DMS53 treated with DMSO at 0.1 percent for 48 hours (cell line): Measurements from ENCODE around the gene AGBL5.
"Not testable (repeated sequence)": the region's sequence is repeated elsewhere in the genome, so short reads cannot be mapped to it uniquely, and the experiment has no call there.

Experiments used
- DNase-seq: peaks from one replicate; lab custom pipeline; 2025; ENCODE audit not compliant: unreplicated experiment; lab: John Stamatoyannopoulos, UW

AGBL5 gene

GRCh38 chr2:27089111-27089954 lies 37.9 kb downstream of the AGBL5 start:
- no peak for DNase-seq

DNA sequence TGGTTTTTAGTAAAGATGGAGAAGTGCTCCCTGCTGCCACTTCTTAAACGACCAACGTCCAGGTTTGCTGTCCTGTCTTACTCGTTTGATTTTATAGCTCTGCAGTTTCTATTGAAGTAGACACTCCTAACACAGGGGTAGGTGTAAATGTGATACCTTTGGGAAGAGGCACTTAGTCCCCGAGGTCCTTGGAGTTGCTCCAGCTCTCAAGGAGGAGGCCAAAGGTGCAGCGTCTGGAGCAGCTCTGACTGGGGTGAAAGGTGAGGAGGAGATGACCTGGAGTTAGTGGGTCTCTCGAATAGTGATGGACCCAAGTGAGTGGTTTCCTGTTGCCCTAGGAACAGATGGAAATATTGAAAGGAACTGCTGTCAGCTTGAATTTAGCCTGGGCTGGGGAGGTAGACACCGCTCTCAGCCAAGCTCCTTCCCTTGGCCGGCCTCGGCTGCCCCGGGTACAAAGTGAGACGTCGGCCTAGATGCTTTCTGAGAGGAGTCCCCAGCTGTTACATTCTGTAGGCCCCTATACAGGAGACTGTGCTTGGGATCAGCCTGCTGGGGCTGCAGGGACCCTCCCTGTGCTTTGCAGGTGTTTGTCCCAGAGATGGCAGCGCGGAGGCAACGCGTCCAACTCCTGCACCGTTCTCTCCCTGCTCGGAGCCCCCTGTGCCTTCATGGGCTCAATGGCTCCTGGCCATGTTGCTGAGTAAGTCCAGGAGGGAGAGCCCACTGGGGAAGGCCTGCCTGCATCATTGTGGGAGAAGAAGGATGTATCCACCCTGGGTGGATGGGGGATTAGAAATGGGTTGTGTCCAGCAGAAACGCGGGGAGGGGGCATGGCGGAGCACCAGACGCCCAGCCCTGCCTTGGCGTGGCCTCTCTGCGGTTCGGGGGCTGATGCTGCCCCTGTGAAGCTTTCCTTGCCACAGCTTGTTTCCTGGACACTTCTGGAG lies 40.6 kb downstream of the AGBL5 start:
- DNase-seq = no peak

DNA sequence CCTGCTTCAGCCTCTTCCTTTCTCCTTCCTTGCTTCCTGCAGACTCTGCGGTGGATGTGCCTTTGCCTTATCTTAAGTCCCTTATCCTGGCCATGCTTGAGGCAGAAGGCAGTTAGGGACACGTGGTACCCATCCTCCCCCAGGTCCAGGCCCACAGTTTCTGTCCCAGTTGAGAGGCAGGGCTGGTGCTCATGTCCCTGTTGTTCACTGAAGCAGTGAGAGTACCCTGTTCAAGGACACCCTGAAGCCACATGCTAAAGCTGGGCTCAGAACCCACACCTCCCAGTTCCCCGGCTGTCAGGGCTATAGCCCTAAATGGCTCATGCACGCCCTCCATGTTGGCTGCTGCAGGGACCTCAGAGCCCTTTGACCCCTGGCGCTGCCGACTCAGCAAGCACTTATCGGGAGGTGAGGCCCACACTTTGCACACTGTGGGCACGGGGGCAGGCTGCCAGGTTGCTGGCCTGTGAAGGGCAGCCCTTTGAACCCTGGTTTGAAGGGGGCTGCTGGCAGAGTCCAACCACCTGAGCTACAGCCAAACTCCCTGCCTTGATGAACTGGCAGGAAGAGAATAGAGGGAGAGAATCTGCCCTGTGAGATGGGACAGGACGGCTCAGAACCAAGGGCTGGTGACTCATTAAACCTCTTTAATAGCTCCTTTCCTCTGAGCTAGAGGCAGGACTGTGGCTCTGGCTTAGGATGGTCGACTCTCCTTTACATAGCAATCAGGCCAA lies 41.4 kb downstream of the AGBL5 start:
- DNase-seq = no peak

GRCh38 chr2:27093430-27094352 lies 42.2 kb downstream of the AGBL5 start:
- no peak for DNase-seq

- no peak for DNase-seq
Measured at GRCh38 chr2:27094353-27094984, 43.0 kb downstream of the AGBL5 start.

- no peak for DNase-seq
Measured at GRCh38 chr2:27095427-27095744, 43.9 kb downstream of the AGBL5 start.

DNA sequence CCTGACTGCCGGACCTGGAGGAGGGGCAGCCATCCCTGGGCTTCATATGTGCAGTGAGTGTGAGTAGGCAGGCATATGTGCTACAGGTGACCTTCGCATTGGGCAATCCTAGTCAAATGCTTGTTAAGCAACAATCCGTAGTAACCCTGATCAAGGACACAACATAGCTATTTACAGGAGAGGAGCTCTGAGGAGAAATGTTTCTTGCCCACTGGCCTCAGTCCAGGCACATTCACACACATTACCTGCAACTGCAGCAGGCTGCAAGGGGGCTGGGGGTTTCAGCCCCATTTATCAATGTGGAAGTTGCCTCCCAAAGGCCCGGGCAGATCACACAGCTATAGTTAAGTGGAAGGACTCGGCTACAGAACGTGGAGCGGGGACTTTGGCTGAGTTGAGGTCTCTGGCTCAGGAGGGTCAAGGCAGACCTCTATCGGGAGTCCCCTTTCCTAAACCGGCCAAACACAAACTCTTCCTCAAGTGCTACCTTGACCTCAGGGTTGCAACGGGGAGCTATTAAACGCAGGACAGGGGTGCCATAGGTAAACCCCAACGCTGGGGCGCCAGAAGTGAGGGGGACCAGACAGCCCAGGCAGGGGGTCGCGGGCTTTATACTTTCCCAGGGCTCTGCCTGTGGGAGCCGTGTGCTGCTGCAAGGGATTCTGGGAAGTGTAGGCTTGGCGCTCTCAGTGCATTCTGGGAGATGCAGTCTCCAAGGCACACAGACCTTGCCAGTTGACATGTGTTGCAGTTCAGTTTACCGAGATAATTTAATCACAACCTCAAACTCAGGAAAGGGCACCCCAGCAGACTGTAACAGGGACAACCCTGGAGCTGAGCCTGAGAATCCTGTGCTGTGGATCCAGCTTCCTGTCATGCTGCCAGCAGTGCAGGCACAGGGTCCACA lies 44.5 kb downstream of the AGBL5 start:
- DNase-seq = no peak

DNA sequence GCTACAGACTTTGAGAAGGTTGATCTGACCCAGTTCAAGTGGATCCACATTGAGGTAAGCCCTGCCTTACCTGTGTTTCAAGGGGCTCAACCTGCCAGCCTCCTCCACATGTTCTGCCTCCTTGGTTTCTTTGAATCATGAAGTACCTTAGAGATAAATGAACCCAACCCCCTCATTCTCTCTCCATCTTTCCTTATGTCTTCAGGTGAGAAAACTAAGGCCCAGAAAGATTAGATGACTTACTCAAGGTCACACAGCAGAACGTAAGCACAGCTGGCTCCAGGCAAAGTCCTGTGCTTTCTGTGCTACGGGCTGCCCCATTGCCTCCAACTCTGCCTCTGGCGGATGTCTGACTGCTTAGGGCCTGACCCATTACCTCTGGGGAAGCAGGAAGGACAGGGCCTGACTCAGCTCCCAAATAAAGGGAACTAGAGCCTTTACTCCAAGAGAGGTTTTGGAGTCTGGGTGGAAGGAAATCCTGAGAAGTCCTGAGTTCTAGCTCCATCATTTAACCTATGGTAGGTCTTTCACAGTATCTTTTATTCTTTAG lies 45.4 kb downstream of the AGBL5 start:
- DNase-seq = no peak

DNA sequence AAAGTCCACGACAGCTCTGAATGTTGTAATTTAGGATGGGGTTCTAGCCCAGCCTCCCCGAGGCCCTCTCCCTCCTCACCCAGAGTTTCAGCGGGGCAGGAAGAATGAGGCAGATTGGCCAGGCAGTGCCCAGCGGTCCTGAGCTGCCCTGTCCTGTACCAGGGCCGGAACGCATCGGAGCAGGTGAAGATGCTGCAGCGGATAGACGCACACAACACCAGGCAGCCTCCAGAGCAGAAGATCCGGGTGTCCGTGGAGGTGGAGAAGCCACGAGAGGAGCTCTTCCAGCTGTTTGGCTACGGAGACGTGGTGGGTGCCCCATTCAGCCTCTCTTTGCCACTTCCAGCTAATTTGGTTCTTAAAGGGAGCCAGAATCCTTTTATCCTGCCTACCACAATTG lies 45.9 kb downstream of the AGBL5 start:
- no peak for DNase-seq

DNA sequence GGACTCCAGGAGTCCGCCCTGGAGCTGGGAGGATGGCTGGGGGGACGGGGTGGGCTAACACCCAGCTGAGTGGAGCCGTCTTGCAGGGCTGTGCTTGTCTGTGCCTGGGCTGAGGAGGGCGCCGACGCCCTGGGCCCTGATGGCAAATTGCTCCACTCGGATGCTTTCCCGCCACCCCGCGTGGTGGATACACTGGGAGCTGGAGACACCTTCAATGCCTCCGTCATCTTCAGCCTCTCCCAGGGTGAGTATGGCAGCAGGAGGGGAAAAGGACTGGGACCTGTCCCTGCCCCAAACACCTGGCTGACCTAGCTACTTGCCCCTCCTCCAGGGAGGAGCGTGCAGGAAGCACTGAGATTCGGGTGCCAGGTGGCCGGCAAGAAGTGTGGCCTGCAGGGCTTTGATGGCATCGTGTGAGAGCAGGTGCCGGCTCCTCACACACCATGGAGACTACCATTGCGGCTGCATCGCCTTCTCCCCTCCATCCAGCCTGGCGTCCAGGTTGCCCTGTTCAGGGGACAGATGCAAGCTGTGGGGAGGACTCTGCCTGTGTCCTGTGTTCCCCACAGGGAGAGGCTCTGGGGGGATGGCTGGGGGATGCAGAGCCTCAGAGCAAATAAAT lies 48.0 kb downstream of the AGBL5 start:
- DNase-seq = no peak

- DNase-seq = no peak
Measured at GRCh38 chr2:27100036-27100435, 48.6 kb downstream of the AGBL5 start.

DNA sequence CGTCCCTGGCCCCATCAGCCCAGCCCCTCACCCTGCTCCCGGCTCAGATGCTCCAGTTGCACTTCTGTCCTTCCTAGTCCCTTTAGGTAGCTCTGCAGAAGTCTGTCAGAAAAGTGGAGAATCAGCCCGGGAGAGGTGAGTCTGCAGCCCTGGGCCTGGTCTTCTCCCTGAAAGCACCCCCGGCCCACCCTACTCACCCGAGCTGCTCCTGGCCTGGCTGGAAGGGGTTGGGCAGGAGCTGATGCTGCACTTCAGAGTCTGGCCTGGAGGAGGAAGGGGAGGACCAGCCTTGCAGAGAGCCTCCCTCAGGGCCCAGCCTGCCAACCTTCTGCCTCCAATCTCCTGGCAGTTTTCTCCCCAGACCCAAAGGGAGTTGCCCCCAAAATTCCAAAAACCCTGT lies 50.9 kb downstream of the AGBL5 start:
- DNase-seq = no peak

GRCh38 chr2:27105981-27106380 lies 54.5 kb downstream of the AGBL5 start:
- no peak for DNase-seq

GRCh38 chr2:27108221-27108620 lies 56.8 kb downstream of the AGBL5 start:
- no peak for DNase-seq

DNA sequence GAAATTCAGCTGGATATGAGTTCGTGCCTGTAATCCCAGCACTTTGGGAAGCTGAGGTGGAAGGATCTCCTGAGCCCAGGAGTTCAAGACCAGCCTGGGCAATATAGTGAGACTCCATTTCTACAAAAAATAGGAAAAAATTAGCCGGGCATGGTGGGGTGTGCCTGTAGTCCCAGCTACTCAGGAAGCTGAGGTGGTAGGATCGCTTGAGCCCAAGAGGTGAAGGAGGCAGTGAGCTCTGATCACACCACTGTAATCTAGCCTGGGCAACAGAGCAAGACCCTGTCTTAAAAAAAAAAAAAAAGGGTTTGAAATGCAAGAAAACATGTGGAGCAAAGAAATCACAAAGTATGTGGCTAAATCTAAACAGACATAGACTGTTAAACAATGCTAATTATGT lies 57.6 kb downstream of the AGBL5 start:
- no peak for DNase-seq

GRCh38 chr2:27110603-27111352 lies 59.3 kb downstream of the AGBL5 start:
- DNase-seq = not testable (repeated sequence)

DNA sequence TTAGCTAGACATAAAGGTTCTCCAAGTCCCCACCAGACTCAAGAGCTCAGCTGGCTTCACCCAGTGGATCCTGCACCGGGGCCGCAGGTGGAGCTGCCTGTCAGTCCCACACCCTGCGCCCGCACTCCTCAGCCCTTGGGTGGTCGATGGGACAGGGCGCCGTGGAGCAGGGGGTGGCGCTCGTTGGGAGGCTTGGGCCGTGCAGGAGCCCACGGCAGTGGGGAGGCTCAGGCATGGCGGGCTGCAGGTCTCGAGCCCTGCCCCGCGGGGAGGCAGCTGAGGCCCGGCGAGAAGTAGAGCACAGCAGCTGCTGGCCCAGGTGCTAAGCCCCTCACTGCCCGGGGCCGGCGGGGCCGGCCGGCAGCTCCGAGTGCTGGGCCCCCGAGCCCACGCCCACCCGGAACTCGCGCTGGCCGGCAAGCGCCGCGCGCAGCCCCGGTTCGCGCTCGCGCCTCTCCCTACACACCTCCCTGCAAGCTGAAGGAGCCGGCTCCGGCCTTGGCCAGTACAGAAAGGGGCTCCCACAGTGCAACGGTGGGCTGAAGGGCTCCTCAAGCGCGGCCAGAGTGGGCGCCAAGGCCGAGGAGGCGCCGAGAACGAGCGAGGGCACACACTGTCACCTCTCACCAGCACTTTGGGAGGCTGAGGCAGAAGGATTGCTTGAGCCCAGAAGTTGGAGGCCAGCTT lies 60.1 kb downstream of the AGBL5 start:
- not testable (repeated sequence) for DNase-seq
